Stimulated activated CD8-positive, alpha-beta memory T cell treated with anti-CD3 and anti-CD28 coated beads, Interleukin-7, amount 100 ng/mL, for 24 hours (primary cell): ENCODE results near the gene LPO.

Experiments used
- DNase-seq: peaks from one replicate; pipeline ENCODE4 v3.0.0-alpha.2; 2020; ENCODE audit warnings: low read depth

Gene LPO

DNA sequence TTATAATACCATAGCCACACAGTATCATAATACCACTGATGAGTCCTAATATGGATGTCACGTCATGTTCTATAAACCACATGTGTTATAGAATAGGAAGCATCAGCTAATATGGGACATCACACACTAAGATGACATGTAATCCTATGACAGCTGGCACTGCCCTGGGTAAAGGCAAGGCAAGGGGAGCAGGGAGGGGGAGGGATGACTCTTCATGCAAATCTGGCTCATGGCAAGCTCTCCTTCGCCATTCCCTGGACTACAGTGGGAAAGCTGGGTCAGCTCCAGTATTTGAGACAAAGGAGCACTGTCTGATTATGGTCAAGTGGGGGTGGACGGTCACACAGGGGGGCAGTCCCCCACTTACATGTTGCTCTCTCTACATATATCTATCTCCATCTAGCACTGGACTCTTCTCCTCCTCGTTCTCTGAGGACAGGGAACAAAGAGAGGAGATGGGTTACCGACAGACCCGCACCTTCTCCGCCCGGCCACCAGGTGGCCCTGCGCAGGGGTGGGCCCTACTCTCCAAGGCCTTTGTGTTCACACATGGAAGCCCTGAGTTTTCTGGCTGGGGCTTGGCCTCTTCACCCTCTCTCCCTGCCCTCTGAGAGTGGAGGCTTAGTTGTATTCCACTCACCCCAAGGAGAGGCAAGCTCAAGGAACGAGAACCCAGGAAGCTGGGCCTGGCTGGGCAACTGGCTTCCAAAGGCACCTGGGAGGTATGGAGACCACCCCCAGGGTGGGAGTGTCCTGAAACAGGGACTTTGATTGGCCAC lies 65.8 kb downstream of the LPO start:
- no peak for DNase-seq

DNA sequence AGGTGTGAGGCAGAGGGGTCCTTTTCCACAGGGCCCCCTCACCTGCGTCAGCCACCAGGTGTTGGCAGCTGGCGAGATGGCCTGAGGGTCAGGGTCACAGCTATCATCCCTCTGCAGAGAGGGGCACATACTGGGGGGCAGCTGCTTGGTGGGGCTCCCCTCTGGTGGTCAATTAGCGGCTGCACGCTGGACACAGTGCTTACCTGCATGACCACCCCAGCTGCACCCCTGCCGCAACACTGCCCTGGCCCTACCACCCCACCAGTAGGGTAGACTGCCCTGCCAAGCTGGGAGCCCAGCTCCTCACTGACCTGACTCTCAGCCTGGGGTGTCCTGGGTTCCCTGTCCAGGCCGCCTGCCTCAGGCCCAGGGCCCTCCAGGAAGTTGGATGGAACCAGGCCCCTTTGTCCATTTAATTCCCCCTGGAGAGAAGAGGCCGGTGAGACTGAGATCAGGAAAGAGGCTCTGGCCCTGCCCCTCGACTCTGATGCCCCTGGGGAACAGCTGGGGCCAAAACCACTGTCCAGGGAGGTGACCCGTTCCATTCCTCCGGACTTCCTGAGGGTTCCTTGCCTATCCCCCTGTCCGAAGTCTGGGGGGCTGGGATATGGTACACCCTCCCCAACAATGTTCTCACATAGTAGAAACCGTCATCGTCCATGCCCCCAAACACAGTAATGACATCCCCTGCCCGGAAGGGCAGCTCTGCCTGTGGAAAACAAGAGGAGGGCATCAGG lies 66.5 kb downstream of the LPO start:
- DNase-seq = no peak

DNA sequence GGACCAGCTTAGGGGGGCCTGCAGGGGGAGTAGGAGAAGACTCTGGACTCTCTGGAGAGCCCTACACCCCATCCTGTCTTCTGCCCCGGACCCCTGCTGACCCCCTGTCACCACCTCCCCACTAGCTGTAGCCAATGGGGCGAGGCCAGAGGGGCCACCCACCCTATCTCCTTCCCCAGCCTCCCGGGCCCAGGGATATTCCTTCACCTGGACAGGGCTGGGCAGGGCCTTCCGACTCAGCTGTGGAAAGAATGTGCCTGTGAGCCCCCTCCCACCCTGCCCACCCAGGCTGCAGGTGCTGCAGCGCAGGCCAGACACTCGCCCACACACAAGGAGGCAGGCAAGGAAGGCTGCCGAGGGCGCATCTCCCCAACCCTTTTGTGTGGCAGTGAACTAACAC lies 67.2 kb downstream of the LPO start:
- DNase-seq = no peak

DNA sequence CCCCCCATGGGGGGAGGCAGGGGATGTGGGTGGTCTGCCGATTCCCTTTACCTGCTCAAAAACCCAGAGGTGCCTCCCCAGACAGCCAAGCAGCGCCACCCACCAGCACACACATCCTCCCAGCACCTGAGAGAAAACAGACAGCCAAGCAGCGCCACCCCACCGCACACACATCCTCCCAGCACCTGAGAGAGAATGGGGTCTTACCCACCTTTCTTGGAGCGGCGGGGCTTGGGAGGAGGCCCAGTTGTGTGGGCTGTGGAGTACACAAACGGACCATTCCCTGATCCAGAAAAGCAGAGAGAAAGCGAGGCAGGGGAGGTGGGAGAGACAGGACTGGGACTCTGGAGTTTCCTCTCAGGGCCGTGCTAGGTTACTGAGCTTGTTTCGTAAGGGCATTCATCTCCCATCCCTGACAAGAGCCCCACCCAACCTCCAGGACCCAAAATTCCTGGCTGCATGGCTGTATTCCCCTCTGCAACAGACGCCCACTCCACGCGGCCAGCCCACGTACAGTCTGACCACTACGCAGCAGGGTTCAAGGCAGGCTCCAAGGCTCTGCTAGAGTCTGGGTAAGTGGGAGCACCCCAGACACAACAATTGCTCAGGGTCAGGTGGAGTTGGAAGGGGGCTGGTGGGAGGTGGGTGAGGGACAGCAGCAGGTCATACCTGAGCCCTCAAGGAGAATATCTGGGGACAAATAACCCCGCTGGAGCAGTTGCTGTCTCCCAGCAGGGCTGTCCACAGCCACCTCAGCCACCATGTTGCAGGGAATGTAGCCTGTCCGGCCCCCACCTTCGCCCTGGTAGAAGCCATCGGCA lies 68.0 kb downstream of the LPO start:
- DNase-seq = no peak

DNA sequence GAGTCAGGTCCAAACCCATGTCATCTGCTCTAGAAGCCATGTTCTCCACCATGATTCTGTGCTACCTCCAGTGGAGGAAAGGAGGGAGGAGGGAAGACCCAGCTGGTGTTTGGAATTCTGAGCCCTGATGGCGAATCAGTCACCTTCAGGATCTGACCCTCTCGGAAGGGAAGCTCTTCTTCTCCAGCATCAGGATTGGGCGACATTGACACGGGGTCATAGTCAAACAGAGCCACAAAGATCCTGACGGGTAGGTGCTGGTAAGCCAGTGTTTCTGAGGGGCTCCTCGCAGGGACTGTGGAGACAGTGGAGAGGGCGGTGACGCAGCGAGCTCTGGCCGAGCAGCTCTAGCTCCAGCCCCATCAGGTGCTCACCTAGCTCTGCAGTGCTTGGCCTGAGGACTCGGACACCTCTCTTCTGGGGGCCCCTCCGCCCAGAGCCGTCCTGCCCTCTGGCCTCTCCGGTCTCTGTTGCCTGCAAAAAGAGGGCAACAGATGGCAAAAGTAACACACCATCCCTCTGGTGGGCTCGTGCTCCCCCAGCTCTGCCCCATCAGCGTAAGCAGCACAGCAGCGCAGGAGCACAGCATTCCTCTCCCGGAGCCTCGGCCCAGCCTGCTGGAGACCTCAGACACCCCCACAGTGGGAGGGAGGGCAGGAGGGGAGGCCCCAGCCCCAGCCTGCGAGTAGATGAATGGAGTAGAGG lies 69.2 kb downstream of the LPO start:
- no peak for DNase-seq

DNA sequence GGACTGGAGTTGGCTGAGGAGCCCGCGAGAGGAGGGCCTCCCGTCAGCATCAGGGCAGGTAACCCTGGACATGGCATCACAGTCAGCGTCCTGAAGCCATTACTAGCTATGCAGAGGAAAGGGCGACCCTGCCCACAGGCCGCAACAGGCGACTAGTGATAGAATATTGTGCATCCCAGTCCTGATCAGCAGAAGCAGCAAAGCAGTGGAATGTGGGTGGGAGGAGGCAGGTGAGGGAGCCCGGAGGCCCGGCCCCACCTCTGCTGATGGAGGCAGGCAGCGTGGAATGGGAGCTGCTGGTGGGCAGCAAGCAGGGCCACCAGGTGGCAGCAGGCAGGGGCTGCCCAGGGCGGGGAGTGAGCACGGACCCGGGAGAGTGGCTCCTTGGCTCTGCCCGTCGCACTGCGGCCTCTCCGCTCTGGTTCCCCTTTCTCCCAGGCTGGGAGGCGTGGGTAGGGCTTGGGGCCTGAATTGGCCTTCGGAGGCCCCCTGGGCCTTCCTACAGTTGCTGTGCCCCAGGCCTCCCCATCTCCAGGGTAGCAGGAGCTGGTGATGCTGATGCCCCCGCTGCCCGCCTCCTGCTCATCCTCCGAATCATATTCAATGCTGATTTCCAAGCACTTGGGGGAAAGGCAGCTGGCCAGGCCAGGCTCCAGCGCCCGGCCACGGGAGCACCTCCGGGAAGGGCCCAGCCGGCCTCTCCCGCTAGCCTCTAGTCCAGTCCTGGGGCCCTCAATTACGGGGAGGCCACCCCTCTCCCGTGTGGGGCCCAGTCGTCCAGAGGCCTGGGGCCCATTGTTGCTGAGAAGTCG lies 70.0 kb downstream of the LPO start:
- no peak for DNase-seq

DNA sequence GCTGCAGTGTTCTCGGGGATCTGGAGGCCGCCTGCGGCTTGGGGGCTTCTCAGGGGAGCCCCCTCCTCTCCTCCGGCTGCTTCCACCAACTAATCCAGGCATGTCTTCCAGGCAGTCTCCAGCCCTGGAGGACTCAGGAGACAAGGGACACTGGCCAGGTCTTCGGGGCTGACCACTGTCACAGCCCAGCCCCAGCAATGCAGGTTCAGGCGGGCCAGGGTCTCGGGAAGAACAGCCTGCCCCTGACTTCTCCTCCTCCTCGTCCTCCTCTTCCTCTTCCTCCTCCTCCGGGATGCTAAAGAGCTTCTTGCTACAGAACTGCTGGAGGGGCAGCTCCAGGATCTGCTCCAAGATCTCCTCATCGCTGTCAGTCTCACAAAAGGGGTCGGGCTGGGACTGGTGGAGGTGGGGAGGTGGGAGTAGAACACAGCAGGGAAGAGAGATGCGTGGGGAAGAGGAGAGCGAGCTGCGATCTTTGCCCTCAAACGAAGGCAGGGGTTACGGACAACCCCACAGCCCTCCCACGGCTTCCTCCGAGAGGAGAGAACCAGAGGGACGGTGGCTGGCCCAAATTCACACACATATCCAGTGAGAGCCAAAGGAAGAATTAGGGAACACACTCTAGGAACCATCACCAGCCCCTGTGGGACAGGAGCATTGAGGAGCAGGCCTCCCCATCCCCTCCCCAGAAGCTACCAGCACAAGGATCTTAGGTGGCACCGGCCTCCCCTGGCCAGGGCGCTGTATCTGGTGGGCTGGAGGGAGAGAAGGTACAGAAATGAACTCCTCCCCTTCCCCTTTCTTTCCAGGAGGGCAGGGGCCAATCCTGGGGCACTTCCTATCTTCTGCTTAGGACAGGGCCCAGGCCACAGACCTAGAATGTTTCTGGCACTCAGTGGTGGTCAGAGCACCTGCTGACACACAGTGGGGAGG lies 70.9 kb downstream of the LPO start:
- no peak for DNase-seq

DNA sequence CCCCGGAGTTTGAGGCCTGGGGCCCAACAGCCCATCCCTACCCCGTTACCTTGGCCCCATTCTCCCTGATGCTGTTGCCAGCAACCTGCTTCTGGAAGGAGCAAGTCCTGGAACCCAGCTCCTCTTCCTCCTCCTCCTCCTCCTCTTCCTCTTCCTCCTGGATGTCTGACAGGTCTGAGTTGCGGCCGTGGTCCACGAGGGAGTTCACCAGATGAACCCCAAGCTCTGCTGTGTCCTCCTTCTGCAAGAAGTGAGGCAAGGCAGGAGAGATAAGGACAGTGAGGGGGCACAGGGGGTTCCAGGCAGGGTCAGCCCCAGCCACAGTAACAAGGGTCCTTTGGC lies 71.5 kb downstream of the LPO start:
- DNase-seq = no peak

DNA sequence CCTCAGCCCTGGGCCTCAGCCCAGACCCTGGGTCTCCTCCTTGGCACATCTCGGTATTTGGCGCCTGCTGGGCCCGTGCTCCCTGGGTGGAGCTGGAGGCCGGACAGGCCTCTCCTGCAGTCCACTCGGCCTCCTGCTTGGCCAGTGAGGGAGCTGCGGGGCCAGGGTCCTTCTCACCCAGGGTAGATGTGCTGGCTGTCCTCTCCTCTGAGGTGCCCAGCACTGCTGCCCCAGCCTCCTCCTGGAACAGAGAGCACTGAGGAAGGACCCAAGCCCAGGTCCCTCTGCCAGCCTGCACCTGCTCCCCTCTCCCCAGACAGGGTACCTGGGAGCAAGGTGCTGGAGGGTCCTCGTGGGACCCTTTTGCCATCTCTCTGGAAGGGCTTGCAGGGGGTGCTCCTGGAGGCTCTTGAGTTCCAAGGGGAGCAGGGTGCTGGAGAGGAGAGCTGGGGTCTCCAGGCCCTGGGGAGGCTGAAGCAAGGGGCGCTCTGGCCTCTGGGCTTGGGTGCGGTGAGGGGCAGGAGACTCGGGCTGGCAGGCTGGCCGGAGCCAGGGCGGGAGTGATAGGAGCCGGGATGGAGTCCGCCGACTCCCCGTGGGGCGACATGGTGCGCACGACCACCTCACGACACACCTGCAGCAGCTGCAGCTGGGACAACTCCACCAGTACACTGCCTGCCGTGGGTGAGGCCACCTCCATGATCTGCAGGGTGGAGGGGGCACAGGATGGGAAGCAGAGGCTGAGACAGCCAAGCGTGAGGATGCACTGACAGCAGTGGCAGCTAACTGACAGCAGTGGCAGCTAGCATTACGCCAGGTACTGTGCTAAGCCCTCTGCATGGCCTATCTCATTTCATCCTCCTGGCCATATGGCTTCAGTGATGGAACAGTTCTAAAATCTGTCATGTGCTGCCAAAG lies 72.4 kb downstream of the LPO start:
- DNase-seq = no peak

DNA sequence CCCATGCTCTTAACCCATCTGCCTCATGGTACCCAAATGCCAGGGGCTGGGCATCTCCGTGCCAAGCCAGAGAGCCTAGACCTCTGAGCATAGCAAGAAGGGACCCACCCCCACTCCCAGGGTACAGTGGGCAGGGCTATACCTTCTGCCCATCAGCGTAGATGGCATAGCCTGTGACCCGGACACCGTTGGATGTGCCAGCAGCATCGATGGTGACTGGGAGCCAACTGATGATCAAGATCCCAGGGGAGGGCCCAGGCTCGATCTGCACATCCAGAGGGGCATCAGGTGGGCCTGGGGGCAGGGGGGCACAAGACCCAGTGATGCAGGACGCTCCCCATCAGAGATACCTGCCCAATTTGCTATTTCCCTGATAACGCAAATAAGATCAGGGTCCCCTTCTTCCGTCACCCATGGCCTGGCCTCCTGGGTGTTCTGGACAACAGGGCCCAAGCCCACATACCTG lies 73.1 kb downstream of the LPO start:
- DNase-seq = no peak

DNA sequence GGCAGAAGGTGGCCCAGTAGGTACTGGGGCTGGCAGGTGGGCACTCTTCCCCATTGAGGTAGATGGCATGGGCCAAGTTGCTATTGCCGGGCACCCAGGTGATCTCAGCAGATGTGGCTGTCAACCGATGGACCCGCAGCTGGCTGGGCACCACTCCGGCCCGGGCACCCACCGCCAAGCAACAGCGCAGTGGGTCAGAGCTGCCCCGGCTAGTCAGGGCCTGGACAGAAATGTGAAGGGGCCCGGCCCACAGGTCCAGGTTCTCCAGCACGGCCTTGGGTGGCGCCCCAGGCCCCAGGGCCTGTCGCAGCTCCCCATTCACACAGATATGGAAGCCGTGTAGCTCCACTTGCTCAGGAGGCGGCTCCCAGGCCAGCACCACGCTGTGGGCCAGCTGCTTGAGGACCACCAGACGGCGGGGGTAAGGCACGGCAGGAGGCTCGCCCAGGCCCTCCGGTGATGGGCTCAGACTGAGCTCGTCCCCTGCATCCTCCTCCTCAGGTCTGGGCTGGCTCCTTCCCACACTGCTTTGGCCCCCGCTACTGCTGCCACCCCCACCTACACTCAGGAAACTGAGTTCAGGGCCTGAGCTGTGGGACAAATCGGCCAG lies 73.7 kb downstream of the LPO start:
- no peak for DNase-seq

DNA sequence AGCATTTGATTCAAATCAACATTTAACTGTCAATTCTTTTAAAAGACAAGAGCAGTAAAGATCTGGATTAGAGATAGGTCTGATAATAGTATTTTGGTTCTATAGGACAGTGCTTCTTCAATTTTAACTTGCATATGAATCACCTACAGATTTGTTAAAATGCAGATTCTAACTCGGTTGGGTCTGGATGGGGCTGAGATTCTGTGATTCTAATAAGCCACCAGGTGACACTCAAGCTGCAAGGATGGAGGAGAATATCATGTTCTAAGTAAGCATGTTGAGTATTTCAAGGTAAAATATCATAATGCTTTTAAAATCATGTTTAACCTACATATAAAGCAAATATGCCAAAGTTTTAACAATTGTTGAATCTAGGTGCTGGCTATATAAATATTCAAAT lies 74.4 kb downstream of the LPO start:
- DNase-seq = no peak

DNA sequence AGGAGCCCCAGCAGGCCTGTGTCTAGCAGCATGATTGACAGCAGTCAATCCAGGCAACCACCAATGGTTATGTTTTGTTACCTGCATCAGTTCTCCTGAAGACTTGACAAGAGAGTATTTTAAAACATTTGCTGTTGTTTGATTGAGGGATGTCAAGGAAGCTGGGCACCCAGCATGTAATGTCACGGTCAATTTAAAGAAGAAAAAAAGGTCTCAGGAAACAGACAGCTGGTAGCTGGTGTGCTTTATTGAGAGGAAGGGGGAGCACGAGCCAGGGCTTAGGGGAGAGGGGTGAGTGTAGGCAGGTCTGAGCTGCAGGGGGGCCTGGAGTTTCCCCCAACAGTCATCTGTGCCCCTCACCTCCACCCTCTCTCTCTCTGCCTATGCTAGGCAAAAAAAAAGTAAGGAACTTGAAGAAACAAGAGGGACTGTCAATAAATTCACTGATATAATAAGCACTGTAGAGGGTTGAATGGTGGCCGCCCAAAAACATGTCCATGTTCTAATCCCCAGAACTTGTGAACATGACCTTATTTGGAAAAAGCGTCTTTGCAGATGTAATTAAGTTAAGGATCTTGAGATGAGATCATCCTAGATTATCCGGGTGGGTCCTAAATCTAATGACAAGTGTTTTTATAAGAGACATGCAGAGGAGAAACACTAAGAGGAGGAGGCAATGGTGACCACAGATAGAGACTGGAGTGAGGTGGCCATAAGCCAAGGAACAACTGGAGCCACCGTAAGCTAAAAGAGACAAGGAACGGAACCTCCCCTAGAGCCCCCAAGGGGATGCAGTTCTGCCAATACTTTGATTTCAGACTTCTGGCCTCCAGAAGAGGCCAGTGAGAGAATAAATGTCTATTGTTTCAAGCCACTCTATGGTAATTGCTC lies 75.7 kb downstream of the LPO start:
- DNase-seq = no peak

DNA sequence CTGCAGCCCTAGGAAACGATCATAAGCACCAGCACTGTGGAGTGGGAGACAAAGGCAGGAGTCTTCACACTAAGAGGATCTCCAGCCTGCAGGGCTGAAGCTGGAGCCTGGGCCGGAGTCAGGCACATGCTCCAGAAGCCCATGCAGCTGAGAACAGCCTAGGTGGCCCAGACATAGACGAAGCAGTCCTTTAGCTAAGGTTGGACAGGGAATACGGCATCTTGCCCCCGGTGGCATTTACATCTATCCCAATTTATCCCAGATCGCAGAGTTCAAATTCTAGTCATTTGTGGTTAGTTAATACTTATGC lies 76.3 kb downstream of the LPO start:
- DNase-seq = no peak

DNA sequence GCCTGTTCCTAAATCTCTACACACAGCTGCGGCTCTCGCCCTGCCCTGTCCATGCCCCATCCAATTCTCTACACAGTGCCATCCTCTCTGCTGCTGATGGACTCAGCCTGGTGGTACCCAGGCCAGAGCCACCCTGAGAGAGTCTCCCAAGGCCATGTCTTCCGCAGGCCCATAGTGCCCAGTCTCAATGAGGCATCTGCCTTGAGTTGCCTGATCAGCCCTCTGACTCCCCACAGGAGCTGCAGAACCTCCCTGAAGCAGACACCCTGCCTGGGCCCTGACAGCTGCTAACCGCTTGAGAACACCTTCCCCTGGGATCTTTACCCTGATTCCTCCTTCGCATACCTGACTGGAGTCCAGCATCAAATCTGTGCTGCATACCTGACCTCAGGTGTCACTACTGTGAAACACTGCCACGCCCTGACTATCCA lies 76.9 kb downstream of the LPO start:
- DNase-seq = no peak

DNA sequence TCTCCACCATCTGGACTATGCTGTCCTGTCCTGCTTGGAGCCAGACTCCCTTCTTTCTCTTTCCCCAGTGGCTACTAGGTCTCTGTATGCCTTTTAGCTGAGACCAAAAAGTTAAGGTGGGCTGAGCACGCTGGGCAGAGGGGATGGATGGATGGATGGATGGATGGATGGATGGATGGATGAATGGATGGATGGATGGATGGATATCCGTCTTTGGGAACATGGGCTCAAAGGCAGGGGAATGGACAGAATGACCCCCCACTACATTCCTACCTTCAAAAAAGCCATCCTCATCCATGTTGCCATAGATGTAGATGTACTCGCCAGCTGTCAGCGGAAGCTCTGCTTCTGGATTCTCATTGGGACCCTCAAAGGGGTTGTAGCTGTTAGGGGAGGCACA lies 77.4 kb downstream of the LPO start:
- no peak for DNase-seq

DNA sequence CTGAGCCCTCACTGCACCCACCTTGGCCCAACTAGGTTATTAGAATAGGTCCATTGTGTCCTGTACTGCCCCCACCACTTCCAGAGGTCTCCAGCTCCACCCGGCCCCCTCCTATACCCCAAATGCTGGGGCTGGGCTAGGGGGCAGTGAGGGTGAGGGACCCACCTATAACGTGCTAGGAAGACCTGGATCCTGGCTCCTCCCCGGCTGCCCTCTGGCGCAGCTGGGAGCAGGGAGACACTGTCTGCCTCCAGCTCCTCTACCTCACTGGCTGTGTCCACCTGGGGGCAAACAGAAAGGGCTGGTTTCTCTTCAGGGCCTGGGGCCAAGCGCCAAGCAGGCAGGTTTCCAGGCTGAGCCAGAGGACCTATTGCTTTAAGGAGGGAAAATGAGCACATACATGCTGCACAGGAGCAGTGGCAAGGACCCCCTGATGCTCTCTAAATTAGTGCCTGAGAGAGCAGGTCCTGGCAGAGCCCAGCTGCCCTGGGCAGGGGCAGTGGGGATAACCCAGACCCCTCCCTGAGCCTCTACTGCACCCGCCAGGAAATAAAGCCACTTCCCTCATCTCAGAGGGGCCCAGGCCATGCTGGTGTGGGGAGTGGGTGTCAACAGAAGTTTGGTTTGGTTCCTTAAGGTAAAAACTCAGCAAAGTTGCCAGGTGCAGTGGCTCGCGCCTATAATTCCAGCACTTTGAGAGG lies 78.0 kb downstream of the LPO start:
- DNase-seq = no peak
